SK-N-SH treated with all-trans-retinoic acid at 6 μM for 48 hours (cell line): Measurements from ENCODE around the gene MYO15B.

Source experiments
- ATAC-seq: fragments of 200-7000 bp; cut with Tn5 transposase; 3 replicates; pipeline ENCODE4 v1.9.1; 2020; ENCODE audit warnings: mild to moderate bottlenecking, moderate library complexity
- ARNTL ChIP-seq: fragments of 450-650 bp; formaldehyde crosslinking; IDR thresholded peaks from 2 replicates; pipeline ENCODE4 v1.5.0; 2020; ENCODE audit warnings: low read depth, mild to moderate bottlenecking, moderate library complexity, borderline replicate concordance
- BACH2 ChIP-seq: fragments of 250-450 bp; sonication (Bioruptor Pico); IDR thresholded peaks from 2 replicates; pipeline ENCODE4 v1.9.0; 2021; ENCODE audit warnings: mild to moderate bottlenecking, borderline replicate concordance
- CREB5 ChIP-seq: fragments of 250-450 bp; sonication (Bioruptor Pico); IDR thresholded peaks from 2 replicates; pipeline ENCODE4 v1.5.1; 2020; ENCODE audit warnings: low read depth, mild to moderate bottlenecking, moderate library complexity
- ESRRG ChIP-seq: fragments of 250-450 bp; sonication (Bioruptor Pico); IDR thresholded peaks from 2 replicates; pipeline ENCODE4 v1.6.1; 2021; ENCODE audit warnings: mild to moderate bottlenecking
- ISL1 ChIP-seq: fragments of 250-450 bp; sonication (Bioruptor Pico); IDR thresholded peaks from 2 replicates; pipeline ENCODE4 v2.1.2; 2022; ENCODE audit warnings: mild to moderate bottlenecking, moderate library complexity
- OSR1 ChIP-seq: fragments of 250-450 bp; sonication (Bioruptor Pico); IDR thresholded peaks from 2 replicates; pipeline ENCODE4 v1.8.0; 2022; ENCODE audit warnings: moderate library complexity, mild to moderate bottlenecking, inconsistent platforms
- PATZ1 ChIP-seq: fragments of 250-450 bp; sonication (Bioruptor Pico); IDR thresholded peaks from 2 replicates; pipeline ENCODE4 v1.8.0; 2020; ENCODE audit warnings: mild to moderate bottlenecking, moderate library complexity, borderline replicate concordance
- POU6F1 ChIP-seq: fragments of 250-450 bp; sonication (Bioruptor Pico); IDR thresholded peaks from 2 replicates; pipeline ENCODE4 v1.8.0; 2021; ENCODE audit warnings: low read depth, mild to moderate bottlenecking, moderate library complexity, borderline replicate concordance
- RARB ChIP-seq: fragments of 250-450 bp; sonication (Bioruptor Pico); IDR thresholded peaks from 2 replicates; pipeline ENCODE4 v1.8.0; 2021; ENCODE audit warnings: mild to moderate bottlenecking, moderate library complexity
- SNAI2 ChIP-seq: fragments of 250-450 bp; sonication (Bioruptor Pico); IDR thresholded peaks from 2 replicates; pipeline ENCODE4 v1.5.0; 2020; ENCODE audit warnings: mild to moderate bottlenecking, moderate library complexity
- TCF4 ChIP-seq: fragments of 250-450 bp; sonication (Bioruptor Pico); IDR thresholded peaks from 2 replicates; pipeline ENCODE4 v1.8.0; 2021; ENCODE audit warnings: mild to moderate bottlenecking, moderate library complexity, borderline replicate concordance
- TOX ChIP-seq: fragments of 250-450 bp; sonication (Bioruptor Pico); IDR thresholded peaks from 2 replicates; pipeline ENCODE4 v1.8.0; 2021; ENCODE audit warnings: mild to moderate bottlenecking, moderate library complexity, borderline replicate concordance
- TSHZ2 ChIP-seq: fragments of 250-450 bp; sonication (Bioruptor Pico); IDR thresholded peaks from 2 replicates; pipeline ENCODE4 v1.5.0; 2020; ENCODE audit warnings: mild to moderate bottlenecking, moderate library complexity
- ZC3H10 ChIP-seq: fragments of 250-450 bp; sonication (Bioruptor Pico); IDR thresholded peaks from 2 replicates; pipeline ENCODE4 v1.5.1; 2021; ENCODE audit warnings: mild to moderate bottlenecking, moderate library complexity
- ZFP3 ChIP-seq: fragments of 250-450 bp; sonication (Bioruptor Pico); IDR thresholded peaks from 2 replicates; pipeline ENCODE4 v1.5.0; 2020; ENCODE audit warnings: mild to moderate bottlenecking, moderate library complexity
- ZFP30 ChIP-seq: fragments of 450-650 bp; formaldehyde crosslinking; IDR thresholded peaks from 2 replicates; pipeline ENCODE4 v1.5.0; 2022; ENCODE audit warnings: mild to moderate bottlenecking, moderate library complexity
- ZNF70 ChIP-seq: fragments of 450-650 bp; formaldehyde crosslinking; IDR thresholded peaks from 2 replicates; pipeline ENCODE4 v1.5.0; 2020; ENCODE audit warnings: mild to moderate bottlenecking, moderate library complexity

MYO15B gene

GRCh38 chr17:75544250-75544649, 43.4 kb upstream of the MYO15B start (continued):
- TF ChIP-seq TSHZ2 (no peak), BACH2 (CRISPR knock-in tag) (no peak), POU6F1 (no peak)

- no peak for TF ChIP-seq ZFP30 (CRISPR knock-in tag)
- TF ChIP-seq TSHZ2, result no peak
- no peak for TF ChIP-seq ZFP3 (CRISPR knock-in tag)
- TF ChIP-seq ZNF70 (CRISPR knock-in tag), result no peak
- no peak for TF ChIP-seq ARNTL (CRISPR knock-in tag)
- no peak for TF ChIP-seq ISL1 (CRISPR knock-in tag)
- TF ChIP-seq OSR1 (CRISPR knock-in tag), result no peak
- TF ChIP-seq RARB (CRISPR knock-in tag), result no peak
- TF ChIP-seq PATZ1, result no peak
- TF ChIP-seq TOX (CRISPR knock-in tag), result no peak
These were observed 41.4 kb upstream of the MYO15B start for GRCh38 chr17:75546181-75546580.

GRCh38 chr17:75547091-75547490, 40.5 kb upstream of the MYO15B start:
- ATAC-seq, result no peak
- no peak for TF ChIP-seq TCF4 (CRISPR knock-in tag)
- no peak for TF ChIP-seq SNAI2 (CRISPR knock-in tag)
- no peak for TF ChIP-seq ARNTL (CRISPR knock-in tag)
- no peak for TF ChIP-seq BACH2 (CRISPR knock-in tag)
- no peak for TF ChIP-seq PATZ1
- TF ChIP-seq POU6F1, result no peak
- no peak for TF ChIP-seq ZC3H10 (CRISPR knock-in tag)
- no peak for TF ChIP-seq TSHZ2
- TF ChIP-seq ESRRG (CRISPR knock-in tag), result no peak
- no peak for TF ChIP-seq ZFP30 (CRISPR knock-in tag)
- TF ChIP-seq OSR1 (CRISPR knock-in tag), result no peak
- no peak for TF ChIP-seq ZNF70 (CRISPR knock-in tag)
- TF ChIP-seq ISL1 (CRISPR knock-in tag), result no peak
- no peak for TF ChIP-seq RARB (CRISPR knock-in tag)
- TF ChIP-seq CREB5, result no peak
- no peak for TF ChIP-seq TOX (CRISPR knock-in tag)

More at GRCh38 chr17:75546181-75546580, 41.4 kb upstream of the MYO15B start:
- ATAC-seq, result no peak
